ENCODE measurements around the gene CTNNB1.
A peak's percentile ranks its signal among the peaks of the same experiment; 100 is the strongest.

CTNNB1 gene

GRCh38 chr3:41193794-41194539 lies 5.3 kb upstream of the CTNNB1 start:
- no peak for DNase-seq

GRCh38 chr3:41194701-41195100 lies 4.6 kb upstream of the CTNNB1 start:
- DNase-seq, result no peak

GRCh38 chr3:41195946-41196345 lies 3.4 kb upstream of the CTNNB1 start:
- no peak for DNase-seq

GRCh38 chr3:41196499-41197410 lies 2.5 kb upstream of the CTNNB1 start:
- DNase-seq, result no peak

- no peak for DNase-seq
Measured at GRCh38 chr3:41198046-41198445, 1.3 kb upstream of the CTNNB1 start.

- no peak for DNase-seq
Measured at GRCh38 chr3:41198526-41198925, 779 bp upstream of the CTNNB1 start.

GRCh38 chr3:41199866-41200668 lies 762 bp downstream of the CTNNB1 start:
- no peak for DNase-seq

GRCh38 chr3:41200669-41201021 lies 1.3 kb downstream of the CTNNB1 start:
- no peak for DNase-seq

GRCh38 chr3:41202075-41202833 lies 2.9 kb downstream of the CTNNB1 start:
- no peak for DNase-seq

GRCh38 chr3:41202834-41203345 lies 3.6 kb downstream of the CTNNB1 start:
- peak; percentile 7 to 43 for DNase-seq

- no peak for DNase-seq
Measured at GRCh38 chr3:41204369-41204768, 5.1 kb downstream of the CTNNB1 start.

- no peak for DNase-seq
Measured at GRCh38 chr3:41205591-41205990, 6.3 kb downstream of the CTNNB1 start.

GRCh38 chr3:41207355-41207754 lies 8.1 kb downstream of the CTNNB1 start:
- DNase-seq, result no peak

GRCh38 chr3:41208507-41209220 lies 9.4 kb downstream of the CTNNB1 start:
- DNase-seq, result no peak

GRCh38 chr3:41209646-41210045 lies 10.3 kb downstream of the CTNNB1 start:
- DNase-seq, result no peak

- no peak for DNase-seq
Measured at GRCh38 chr3:41210966-41211365, 11.7 kb downstream of the CTNNB1 start.

GRCh38 chr3:41212088-41212487 lies 12.8 kb downstream of the CTNNB1 start:
- no peak for DNase-seq

GRCh38 chr3:41213588-41213987 lies 14.3 kb downstream of the CTNNB1 start:
- DNase-seq, result no peak

- DNase-seq, result no peak
Measured at GRCh38 chr3:41216422-41216821, 17.1 kb downstream of the CTNNB1 start.

GRCh38 chr3:41216993-41217392 lies 17.7 kb downstream of the CTNNB1 start:
- DNase-seq, result no peak

- DNase-seq, result no peak
Measured at GRCh38 chr3:41219424-41219823, 20.1 kb downstream of the CTNNB1 start.

Data from NCI-H446 (cell line).